GM23338 (cell line): Measurements from ENCODE around the gene AFF2. TPM values are rescaled to one million over a fixed set of nuclear protein-coding genes. Genes with fewer than 3 reads are reported as not detected.

Source experiments
- ATAC-seq: fragments of 200-7000 bp; cut with Tn5 transposase; 3 replicates; pipeline ENCODE4 v1.9.1; 2020
- DNase-seq: peaks from one replicate; pipeline ENCODE4 v3.0.0-alpha.2; 2015; ENCODE audit warnings: low spot score
- H2AFZ ChIP-seq: fragments of 200-600 bp; sonication (generic); 2 replicates; pipeline ENCODE4 v1.8.0; 2016; ENCODE audit warnings: antibody characterized with exemption, mild to moderate bottlenecking, moderate library complexity
- H3F3A ChIP-seq: fragments of 200-600 bp; sonication (generic); replicated peaks from 2 replicates; pipeline ENCODE4 v1.8.0; 2017; ENCODE audit warnings: antibody characterized with exemption, mixed run types, low read depth
- H3K27ac ChIP-seq: fragments of 200-600 bp; sonication (generic); 2 replicates; pipeline ENCODE4 v1.6.1; 2016; ENCODE audit warnings: low read depth
- H3K27me3 ChIP-seq: fragments of 200-600 bp; sonication (generic); 2 replicates; pipeline ENCODE4 v1.8.0; 2016; ENCODE audit warnings: mild to moderate bottlenecking, mixed run types, moderate library complexity; ENCODE audit not compliant: insufficient read depth
- H3K36me3 ChIP-seq: fragments of 200-600 bp; sonication (generic); 2 replicates; pipeline ENCODE4 v1.8.0; 2016; ENCODE audit warnings: mild to moderate bottlenecking; ENCODE audit not compliant: insufficient read depth
- H3K4me1 ChIP-seq: fragments of 200-600 bp; sonication (generic); 2 replicates; pipeline ENCODE4 v1.8.0; 2016; ENCODE audit warnings: mild to moderate bottlenecking, moderate library complexity; ENCODE audit not compliant: insufficient read depth
- H3K4me2 ChIP-seq: fragments of 200-600 bp; sonication (generic); 2 replicates; pipeline ENCODE4 v1.7.1; 2017; ENCODE audit warnings: mixed run types
- H3K4me3 ChIP-seq: fragments of 200-600 bp; sonication (generic); 2 replicates; pipeline ENCODE4 v1.6.1; 2016; ENCODE audit warnings: mixed run types
- H3K79me2 ChIP-seq: fragments of 200-600 bp; sonication (generic); replicated peaks from 2 replicates; pipeline ENCODE4 v1.8.0; 2017; ENCODE audit warnings: mild to moderate bottlenecking; ENCODE audit not compliant: insufficient read depth
- H3K9me2 ChIP-seq: fragments of 200-600 bp; sonication (generic); 2 replicates; pipeline ENCODE4 v1.8.0; 2017; ENCODE audit not compliant: insufficient read depth
- H4K20me1 ChIP-seq: fragments of 200-600 bp; sonication (generic); replicated peaks from 2 replicates; pipeline ENCODE4 v1.8.0; 2017; ENCODE audit warnings: mild to moderate bottlenecking; ENCODE audit not compliant: insufficient read depth
- H3K27ac Mint-ChIP-seq: 2 replicates; pipeline ENCODE4 v1.8.0; 2020; ENCODE audit warnings: inconsistent platforms, mild to moderate bottlenecking, moderate library complexity, mixed read lengths
- H3K27me3 Mint-ChIP-seq: 3 replicates; pipeline ENCODE4 v1.8.0; 2022; ENCODE audit warnings: low read depth, mild to moderate bottlenecking, moderate library complexity, mixed read lengths, inconsistent platforms; ENCODE audit not compliant: insufficient read depth, poor library complexity
- H3K36me3 Mint-ChIP-seq: 3 replicates; pipeline ENCODE4 v1.8.0; 2021; ENCODE audit warnings: low read depth, mild to moderate bottlenecking, inconsistent platforms, moderate library complexity, mixed read lengths
- H3K4me1 Mint-ChIP-seq: 3 replicates; pipeline ENCODE4 v1.8.0; 2020; ENCODE audit warnings: mild to moderate bottlenecking, inconsistent platforms, mixed read lengths
- H3K4me3 Mint-ChIP-seq: 3 replicates; pipeline ENCODE4 v1.8.0; 2021; ENCODE audit warnings: moderate library complexity, mild to moderate bottlenecking, inconsistent platforms, mixed read lengths
- H3K9me3 Mint-ChIP-seq: 3 replicates; pipeline ENCODE4 v1.8.0; 2020; ENCODE audit warnings: moderate library complexity, mild to moderate bottlenecking, inconsistent platforms, mixed read lengths
- CREB1 ChIP-seq: fragments of 250-450 bp; sonication (Bioruptor Pico); IDR thresholded peaks from 2 replicates; pipeline ENCODE4 v1.5.0; 2020; ENCODE audit warnings: low read depth, mild to moderate bottlenecking, moderate library complexity
- EZH2 ChIP-seq: fragments of 200-600 bp; sonication (generic); IDR thresholded peaks from one replicate; pipeline ENCODE4 v1.8.0; 2017; ENCODE audit warnings: antibody characterized with exemption, mild to moderate bottlenecking, low read depth; ENCODE audit not compliant: unreplicated experiment
- JUNB ChIP-seq: IDR thresholded peaks from one replicate; pipeline ENCODE4 v1.6.1; 2016; ENCODE audit warnings: antibody characterized with exemption; ENCODE audit not compliant: unreplicated experiment
- NANOG ChIP-seq: IDR thresholded peaks from 2 replicates; pipeline ENCODE4 v1.6.1; 2016; ENCODE audit warnings: antibody characterized with exemption, borderline replicate concordance
- polyA plus RNA-seq: library from polyadenylated mRNA; unstranded; fragments of >200 nt; fragmentation: Nextera tagmentation; extraction: Ambion mirVana; gene quantifications from 2 replicates; pipeline ENCODE4 v1.2.1, GENCODE V29; 2016
- total RNA-seq: library from RNA; depleted of rRNA; stranded (reverse); fragments of >200 nt; shearing (Covaris generic); gene quantifications from 2 replicates; pipeline ENCODE4 v1.2.3, GENCODE V29; 2014
- TF ChIP-seq, protein P1 (sequence below): fragments of 250-450 bp; sonication (Bioruptor Pico); IDR thresholded peaks from 2 replicates; pipeline ENCODE4 v1.5.0; 2020; ENCODE audit warnings: mild to moderate bottlenecking, moderate library complexity
- TF ChIP-seq, protein P2 (sequence below), 2 experiments: fragments of 200-600 bp in 1 of 2; sonication (generic) in 1 of 2; conservative IDR thresholded peaks; 2 replicates each; pipeline versions ENCODE4 v1.5.1 to v1.6.1; 2016 to 2017; ENCODE audit warnings: antibody characterized with exemption in 2 of 2, low read depth in 2 of 2, mild to moderate bottlenecking in 2 of 2, moderate library complexity in 1 of 2

Gene AFF2
- total and polyA plus RNA-seq, 2 experiments from 2014 or later: 1.6 to 5.8 TPM

DNA sequence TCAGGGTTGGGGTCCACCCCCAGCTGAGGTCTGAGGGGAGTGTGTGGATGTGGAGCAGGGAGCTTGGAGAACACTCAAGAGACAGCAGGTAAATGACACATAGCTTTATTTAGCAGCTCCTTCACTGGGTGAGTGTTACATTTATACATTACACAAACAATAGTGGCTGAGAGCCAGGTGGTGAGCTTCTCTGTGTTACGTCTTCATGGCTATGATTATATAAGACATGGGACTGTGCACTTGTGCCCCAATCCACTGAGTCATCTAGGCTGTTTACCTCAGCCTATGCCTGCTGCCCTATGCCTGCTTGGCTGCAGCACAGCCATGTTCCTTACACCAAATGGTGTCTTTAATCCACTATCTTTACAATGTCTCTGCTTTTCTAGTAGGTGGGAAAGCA, 459.6 kb downstream of the AFF2 start:
- no peak overlapping the region; the same call in 1 of the 2 replicates for H3K27ac Mint-ChIP-seq
- H3K4me1 ChIP-seq: no peaks in the 10 kb centered on the region
- H3K9me3 Mint-ChIP-seq: no peaks in the 10 kb centered on the region
- no peak for DNase-seq
- no peaks in the 10 kb centered on the region for H3K4me1 Mint-ChIP-seq
- no peak for TF ChIP-seq JUNB
- TF ChIP-seq NANOG: no peak
- H3K9me2 ChIP-seq: no peaks in the 10 kb centered on the region
- no peak overlapping the region for H3K4me3 ChIP-seq
- no peaks in the 10 kb centered on the region for H3K27me3 ChIP-seq
- H3K4me2 ChIP-seq: no peak overlapping the region
- H3F3A ChIP-seq: no peaks in the 10 kb centered on the region
- H3K27me3 Mint-ChIP-seq: no peaks in the 10 kb centered on the region
- H4K20me1 ChIP-seq: no peaks in the 10 kb centered on the region
- H3K4me3 Mint-ChIP-seq: no peak overlapping the region
- H3K36me3 ChIP-seq: no peaks in the 10 kb centered on the region
- no peak overlapping the region for H3K27ac ChIP-seq
- no peaks in the 10 kb centered on the region for H3K79me2 ChIP-seq
- no peaks in the 10 kb centered on the region for H3K36me3 Mint-ChIP-seq
- ATAC-seq: no peak
- H2AFZ ChIP-seq: no peak overlapping the region

DNA sequence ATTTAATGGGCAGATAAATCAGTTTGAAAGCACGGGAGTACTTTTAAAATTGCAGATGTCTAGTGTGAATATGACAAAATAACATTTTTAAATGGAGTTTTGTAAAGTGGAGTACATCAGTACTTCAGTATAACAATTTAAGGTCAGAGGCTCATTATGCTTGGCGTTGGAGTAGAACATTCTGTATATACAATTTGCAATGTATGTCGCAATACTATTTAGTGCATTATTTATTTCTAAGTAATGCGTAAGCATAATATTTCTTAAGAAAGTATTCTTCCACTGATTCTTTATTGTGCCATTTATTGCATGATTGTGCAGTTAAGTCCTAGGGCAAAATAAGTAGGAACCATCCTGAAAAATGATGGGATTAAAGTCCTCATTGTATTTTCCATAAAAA, 461.6 kb downstream of the AFF2 start:
- H3K79me2 ChIP-seq: no peaks in the 10 kb centered on the region
- H3K36me3 Mint-ChIP-seq: no peaks in the 10 kb centered on the region

More for the DNA sequence above, 461.6 kb downstream of the AFF2 start:
- Histone ChIP-seq H3K4me1 (no peaks in the 10 kb centered on the region), H3K36me3 (no peaks in the 10 kb centered on the region), H3K9me2 (0 out of 2 replicates have a peak, but pooled peaks cover 2% of the 10 kb centered on the region), H3K4me3 (no peak overlapping the region), H3K4me2 (no peak overlapping the region), H3K27me3 (no peaks in the 10 kb centered on the region), H2AFZ (no peak overlapping the region), H3F3A (no peaks in the 10 kb centered on the region), H3K27ac (no peak overlapping the region), H4K20me1 (no peaks in the 10 kb centered on the region)
- no peak overlapping the region for H3K4me3 Mint-ChIP-seq
- ATAC-seq (no peak), DNase-seq (no peak)
- no peaks in the 10 kb centered on the region for H3K27me3 Mint-ChIP-seq
- no peaks in the 10 kb centered on the region for H3K9me3 Mint-ChIP-seq
- H3K4me1 Mint-ChIP-seq: no peaks in the 10 kb centered on the region
- H3K27ac Mint-ChIP-seq: no peak overlapping the region
- TF ChIP-seq NANOG (no peak), EZH2 (no peak), JUNB (no peak), CREB1 (CRISPR knock-in tag) (no peak)
- TF ChIP-seq, protein P1, sequence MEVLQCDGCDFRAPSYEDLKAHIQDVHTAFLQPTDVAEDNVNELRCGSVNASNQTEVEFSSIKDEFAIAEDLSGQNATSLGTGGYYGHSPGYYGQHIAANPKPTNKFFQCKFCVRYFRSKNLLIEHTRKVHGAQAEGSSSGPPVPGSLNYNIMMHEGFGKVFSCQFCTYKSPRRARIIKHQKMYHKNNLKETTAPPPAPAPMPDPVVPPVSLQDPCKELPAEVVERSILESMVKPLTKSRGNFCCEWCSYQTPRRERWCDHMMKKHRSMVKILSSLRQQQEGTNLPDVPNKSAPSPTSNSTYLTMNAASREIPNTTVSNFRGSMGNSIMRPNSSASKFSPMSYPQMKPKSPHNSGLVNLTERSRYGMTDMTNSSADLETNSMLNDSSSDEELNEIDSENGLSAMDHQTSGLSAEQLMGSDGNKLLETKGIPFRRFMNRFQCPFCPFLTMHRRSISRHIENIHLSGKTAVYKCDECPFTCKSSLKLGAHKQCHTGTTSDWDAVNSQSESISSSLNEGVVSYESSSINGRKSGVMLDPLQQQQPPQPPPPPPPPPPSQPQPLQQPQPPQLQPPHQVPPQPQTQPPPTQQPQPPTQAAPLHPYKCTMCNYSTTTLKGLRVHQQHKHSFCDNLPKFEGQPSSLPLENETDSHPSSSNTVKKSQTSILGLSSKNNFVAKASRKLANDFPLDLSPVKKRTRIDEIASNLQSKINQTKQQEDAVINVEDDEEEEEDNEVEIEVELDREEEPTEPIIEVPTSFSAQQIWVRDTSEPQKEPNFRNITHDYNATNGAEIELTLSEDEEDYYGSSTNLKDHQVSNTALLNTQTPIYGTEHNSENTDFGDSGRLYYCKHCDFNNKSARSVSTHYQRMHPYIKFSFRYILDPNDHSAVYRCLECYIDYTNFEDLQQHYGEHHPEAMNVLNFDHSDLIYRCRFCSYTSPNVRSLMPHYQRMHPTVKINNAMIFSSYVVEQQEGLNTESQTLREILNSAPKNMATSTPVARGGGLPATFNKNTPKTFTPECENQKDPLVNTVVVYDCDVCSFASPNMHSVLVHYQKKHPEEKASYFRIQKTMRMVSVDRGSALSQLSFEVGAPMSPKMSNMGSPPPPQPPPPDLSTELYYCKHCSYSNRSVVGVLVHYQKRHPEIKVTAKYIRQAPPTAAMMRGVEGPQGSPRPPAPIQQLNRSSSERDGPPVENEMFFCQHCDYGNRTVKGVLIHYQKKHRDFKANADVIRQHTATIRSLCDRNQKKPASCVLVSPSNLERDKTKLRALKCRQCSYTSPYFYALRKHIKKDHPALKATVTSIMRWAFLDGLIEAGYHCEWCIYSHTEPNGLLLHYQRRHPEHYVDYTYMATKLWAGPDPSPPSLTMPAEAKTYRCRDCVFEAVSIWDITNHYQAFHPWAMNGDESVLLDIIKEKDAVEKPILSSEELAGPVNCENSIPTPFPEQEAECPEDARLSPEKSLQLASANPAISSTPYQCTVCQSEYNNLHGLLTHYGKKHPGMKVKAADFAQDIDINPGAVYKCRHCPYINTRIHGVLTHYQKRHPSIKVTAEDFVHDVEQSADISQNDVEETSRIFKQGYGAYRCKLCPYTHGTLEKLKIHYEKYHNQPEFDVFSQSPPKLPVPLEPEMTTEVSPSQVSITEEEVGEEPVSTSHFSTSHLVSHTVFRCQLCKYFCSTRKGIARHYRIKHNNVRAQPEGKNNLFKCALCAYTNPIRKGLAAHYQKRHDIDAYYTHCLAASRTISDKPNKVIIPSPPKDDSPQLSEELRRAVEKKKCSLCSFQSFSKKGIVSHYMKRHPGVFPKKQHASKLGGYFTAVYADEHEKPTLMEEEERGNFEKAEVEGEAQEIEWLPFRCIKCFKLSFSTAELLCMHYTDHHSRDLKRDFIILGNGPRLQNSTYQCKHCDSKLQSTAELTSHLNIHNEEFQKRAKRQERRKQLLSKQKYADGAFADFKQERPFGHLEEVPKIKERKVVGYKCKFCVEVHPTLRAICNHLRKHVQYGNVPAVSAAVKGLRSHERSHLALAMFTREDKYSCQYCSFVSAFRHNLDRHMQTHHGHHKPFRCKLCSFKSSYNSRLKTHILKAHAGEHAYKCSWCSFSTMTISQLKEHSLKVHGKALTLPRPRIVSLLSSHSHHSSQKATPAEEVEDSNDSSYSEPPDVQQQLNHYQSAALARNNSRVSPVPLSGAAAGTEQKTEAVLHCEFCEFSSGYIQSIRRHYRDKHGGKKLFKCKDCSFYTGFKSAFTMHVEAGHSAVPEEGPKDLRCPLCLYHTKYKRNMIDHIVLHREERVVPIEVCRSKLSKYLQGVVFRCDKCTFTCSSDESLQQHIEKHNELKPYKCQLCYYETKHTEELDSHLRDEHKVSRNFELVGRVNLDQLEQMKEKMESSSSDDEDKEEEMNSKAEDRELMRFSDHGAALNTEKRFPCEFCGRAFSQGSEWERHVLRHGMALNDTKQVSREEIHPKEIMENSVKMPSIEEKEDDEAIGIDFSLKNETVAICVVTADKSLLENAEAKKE (CRISPR knock-in tag): no peak
- TF ChIP-seq, protein P2, sequence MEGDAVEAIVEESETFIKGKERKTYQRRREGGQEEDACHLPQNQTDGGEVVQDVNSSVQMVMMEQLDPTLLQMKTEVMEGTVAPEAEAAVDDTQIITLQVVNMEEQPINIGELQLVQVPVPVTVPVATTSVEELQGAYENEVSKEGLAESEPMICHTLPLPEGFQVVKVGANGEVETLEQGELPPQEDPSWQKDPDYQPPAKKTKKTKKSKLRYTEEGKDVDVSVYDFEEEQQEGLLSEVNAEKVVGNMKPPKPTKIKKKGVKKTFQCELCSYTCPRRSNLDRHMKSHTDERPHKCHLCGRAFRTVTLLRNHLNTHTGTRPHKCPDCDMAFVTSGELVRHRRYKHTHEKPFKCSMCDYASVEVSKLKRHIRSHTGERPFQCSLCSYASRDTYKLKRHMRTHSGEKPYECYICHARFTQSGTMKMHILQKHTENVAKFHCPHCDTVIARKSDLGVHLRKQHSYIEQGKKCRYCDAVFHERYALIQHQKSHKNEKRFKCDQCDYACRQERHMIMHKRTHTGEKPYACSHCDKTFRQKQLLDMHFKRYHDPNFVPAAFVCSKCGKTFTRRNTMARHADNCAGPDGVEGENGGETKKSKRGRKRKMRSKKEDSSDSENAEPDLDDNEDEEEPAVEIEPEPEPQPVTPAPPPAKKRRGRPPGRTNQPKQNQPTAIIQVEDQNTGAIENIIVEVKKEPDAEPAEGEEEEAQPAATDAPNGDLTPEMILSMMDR (conservative IDR thresholded peaks at IDR 0.05; ENCODE audit: low read depth in 2 of 2): no peak
